Measurements from ENCODE around the gene VMAC.
"Not testable (repeated sequence)": the region's sequence is repeated elsewhere in the genome, so short reads cannot be mapped to it uniquely, and the experiment has no call there.

The VMAC gene

DNA sequence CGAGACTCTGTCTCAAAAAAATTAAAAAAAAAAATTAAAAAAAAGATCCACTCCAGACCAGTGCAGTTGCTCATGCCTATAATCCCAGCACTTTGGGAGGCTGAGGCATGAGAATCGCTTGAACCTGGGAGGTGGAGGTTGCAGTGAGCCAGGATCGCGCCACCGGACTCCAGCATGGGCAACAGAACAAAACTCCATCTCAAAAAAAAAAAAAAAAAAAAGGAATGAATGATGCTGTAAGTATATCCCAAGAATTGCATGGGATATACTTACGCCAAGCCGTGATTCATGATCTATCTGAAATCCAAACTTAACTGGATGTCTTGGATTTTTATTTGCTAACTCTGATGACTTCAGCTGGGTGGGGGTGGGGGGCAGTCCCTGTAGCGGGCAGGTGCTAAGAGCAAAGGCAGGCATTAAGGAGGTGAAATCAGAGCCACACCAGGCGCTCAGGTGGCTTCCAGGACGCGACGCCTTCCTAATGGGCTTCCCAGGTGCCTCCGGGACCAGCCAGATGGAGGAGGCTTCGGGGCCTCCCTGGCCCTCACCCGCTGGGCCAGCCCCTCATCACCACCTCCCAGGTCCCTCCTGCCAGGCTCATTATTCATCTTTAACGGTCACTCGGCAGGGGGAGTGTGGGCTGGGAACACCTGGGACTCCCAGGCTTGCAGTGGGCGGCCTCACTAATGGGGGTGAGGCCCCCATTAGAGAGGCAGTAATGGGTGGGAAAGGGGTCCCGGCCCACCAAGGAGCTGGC is 23.0 kb upstream of the VMAC start:
- TF ChIP-seq, protein P1, sequence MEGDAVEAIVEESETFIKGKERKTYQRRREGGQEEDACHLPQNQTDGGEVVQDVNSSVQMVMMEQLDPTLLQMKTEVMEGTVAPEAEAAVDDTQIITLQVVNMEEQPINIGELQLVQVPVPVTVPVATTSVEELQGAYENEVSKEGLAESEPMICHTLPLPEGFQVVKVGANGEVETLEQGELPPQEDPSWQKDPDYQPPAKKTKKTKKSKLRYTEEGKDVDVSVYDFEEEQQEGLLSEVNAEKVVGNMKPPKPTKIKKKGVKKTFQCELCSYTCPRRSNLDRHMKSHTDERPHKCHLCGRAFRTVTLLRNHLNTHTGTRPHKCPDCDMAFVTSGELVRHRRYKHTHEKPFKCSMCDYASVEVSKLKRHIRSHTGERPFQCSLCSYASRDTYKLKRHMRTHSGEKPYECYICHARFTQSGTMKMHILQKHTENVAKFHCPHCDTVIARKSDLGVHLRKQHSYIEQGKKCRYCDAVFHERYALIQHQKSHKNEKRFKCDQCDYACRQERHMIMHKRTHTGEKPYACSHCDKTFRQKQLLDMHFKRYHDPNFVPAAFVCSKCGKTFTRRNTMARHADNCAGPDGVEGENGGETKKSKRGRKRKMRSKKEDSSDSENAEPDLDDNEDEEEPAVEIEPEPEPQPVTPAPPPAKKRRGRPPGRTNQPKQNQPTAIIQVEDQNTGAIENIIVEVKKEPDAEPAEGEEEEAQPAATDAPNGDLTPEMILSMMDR (IDR thresholded peaks at IDR 0.05; ENCODE audit: low read depth, low read length), result no peak
- TF ChIP-seq EZH2phosphoT487 (IDR thresholded peaks at IDR 0.05; ENCODE audit: low read depth), result no peak
- peaks cover 16% of the 10 kb centered on the region for H3K27me3 ChIP-seq (ENCODE audit: low read depth, low read length)
- H3K79me2 ChIP-seq (ENCODE audit: low read length), result no peaks in the 10 kb centered on the region
- H3K4me2 ChIP-seq (ENCODE audit: low read length), result no peak overlapping the region
- no peak overlapping the region for H3K27ac ChIP-seq (ENCODE audit: low read length)
- H3K36me3 ChIP-seq (replicated peaks; ENCODE audit: low read depth, low read length), result no peaks in the 10 kb centered on the region
- H4K20me1 ChIP-seq (ENCODE audit: insufficient read depth, low read length), result no peaks in the 10 kb centered on the region
- H3K9ac ChIP-seq (ENCODE audit: low read length), result no peak overlapping the region
- H2AFZ ChIP-seq (ENCODE audit: low read depth, low read length), result no peak overlapping the region
- H3K4me3 ChIP-seq (ENCODE audit: low read length), result no peak overlapping the region
- peaks cover 5% of the 10 kb centered on the region; the same call in 1 of the 2 replicates for H3K4me1 ChIP-seq (ENCODE audit: low read length)
- no peaks in the 10 kb centered on the region for H3K9me3 ChIP-seq (ENCODE audit: insufficient read depth, low read length)

DNA sequence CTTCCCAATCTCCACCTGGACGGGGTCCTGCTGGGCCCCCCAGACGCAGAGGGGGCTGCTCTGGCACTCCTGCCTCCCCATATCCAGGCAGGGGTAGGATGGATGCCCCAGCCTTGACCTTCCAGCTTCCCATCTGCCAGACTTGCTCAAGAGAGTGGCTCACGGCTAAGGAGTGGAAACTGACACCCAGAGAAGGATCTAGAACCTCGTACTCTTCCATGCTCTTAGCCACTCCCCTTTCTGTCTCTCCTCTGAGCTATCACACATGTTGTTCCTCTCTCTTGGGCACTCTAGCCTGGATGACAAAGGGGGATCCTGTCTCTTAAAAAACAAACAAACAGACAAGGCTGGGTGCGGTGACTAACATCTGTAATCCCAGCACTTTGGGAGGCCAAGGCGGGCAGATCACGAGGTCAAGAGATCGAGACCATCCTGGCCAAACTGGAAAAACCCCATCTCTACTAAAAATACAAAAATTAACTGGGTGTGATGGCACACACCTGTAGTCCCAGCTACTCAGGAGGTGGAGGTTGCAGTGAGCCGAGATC is 22.2 kb upstream of the VMAC start:
- Histone ChIP-seq H3K9me3 (ENCODE audit: insufficient read depth, low read length) (no peaks in the 10 kb centered on the region), H3K9ac (ENCODE audit: low read length) (no peak overlapping the region), H4K20me1 (ENCODE audit: insufficient read depth, low read length) (no peaks in the 10 kb centered on the region), H3K4me3 (ENCODE audit: low read length) (no peak overlapping the region), H3K4me1 (ENCODE audit: low read length) (peaks cover 5% of the 10 kb centered on the region; the same call in 1 of the 2 replicates), H3K4me2 (ENCODE audit: low read length) (no peak overlapping the region), H3K27ac (ENCODE audit: low read length) (no peak overlapping the region), H2AFZ (ENCODE audit: low read depth, low read length) (no peak overlapping the region), H3K36me3 (replicated peaks; ENCODE audit: low read depth, low read length) (no peaks in the 10 kb centered on the region), H3K27me3 (ENCODE audit: low read depth, low read length) (peaks cover 16% of the 10 kb centered on the region), H3K79me2 (ENCODE audit: low read length) (no peaks in the 10 kb centered on the region)
- TF ChIP-seq, protein P1 (IDR thresholded peaks at IDR 0.05; ENCODE audit: low read depth, low read length), result no peak
- TF ChIP-seq EZH2phosphoT487 (IDR thresholded peaks at IDR 0.05; ENCODE audit: low read depth), result no peak

DNA sequence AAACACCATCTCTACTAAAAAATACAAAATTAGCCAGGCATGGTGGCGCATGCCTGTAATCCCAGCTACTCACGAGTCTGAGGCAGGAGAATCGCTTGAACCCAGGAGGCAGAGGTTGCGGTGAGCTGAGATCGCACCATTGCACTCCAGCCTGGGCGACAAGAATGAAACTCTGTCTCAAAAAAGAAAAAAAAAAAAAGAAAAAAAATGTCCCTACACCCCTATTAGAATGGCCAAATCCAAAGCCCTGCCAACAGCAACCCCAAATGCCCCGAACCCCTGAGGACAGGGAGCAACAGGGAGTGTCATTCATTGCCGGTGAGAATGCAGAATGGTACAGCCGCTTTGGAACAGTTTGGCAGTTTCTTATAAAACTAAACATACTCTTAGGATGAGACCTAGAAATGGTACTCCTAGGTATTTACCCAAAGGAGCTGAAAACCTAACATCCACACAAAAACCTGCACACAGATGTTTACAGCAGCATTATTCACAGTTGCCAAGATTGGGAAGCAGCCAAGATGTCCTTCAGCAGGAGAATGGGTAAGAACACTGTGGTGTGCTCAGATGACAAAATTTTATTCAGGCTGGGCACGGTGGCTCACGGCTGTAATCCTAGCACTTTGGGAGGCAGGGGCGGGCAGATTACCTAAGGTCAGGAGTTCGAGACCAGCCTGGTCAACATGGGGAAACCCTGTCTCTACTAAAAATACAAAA is 21.4 kb upstream of the VMAC start:
- H3K9ac ChIP-seq (ENCODE audit: low read length); H3K4me2 ChIP-seq (ENCODE audit: low read length); H3K4me3 ChIP-seq (ENCODE audit: low read length); H2AFZ ChIP-seq (ENCODE audit: low read depth, low read length); H4K20me1 ChIP-seq (ENCODE audit: insufficient read depth, low read length); H3K9me3 ChIP-seq (ENCODE audit: insufficient read depth, low read length); H3K36me3 ChIP-seq (replicated peaks; ENCODE audit: low read depth, low read length); H3K4me1 ChIP-seq (ENCODE audit: low read length); H3K27ac ChIP-seq (ENCODE audit: low read length); H3K79me2 ChIP-seq (ENCODE audit: low read length): not testable (repeated sequence)
- H3K27me3 ChIP-seq (ENCODE audit: low read depth, low read length), result peaks cover 16% of the 10 kb centered on the region

DNA sequence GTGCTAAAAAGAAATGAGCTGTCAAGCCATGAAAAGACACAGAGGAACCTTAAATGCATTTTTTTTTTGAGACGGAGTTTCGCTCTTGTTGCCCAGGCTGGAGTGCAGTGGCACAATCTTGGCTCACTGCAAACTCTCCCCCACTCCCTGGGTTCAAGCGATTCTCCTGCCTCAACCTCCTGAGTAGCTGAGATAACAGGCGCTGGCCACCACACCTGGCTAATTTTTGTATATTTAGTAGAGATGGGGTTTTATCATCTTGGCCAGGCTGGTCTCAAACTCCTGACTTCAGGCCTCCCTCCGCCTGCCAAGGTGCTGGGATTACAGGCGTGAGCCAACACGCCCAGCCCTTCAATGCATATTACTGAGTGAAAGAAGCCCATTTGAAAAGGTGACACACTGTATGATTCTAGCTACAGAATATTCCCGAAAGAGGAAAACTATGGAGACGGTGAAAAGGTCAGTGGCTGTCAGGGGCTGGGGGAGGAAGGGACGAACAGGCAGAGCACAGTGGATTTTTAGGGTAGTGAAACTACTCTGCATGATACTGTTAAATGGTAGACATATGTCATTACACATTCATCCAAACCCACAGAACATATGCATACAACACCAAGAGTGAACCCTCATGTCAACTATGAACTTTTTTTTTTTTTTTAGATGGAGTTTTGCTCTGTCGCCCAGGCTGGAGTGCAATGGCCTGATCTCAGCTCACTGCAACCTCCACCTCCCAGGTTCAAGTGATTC is 20.4 kb upstream of the VMAC start:
- not testable (repeated sequence) for H3K4me1 ChIP-seq (ENCODE audit: low read length); H3K9ac ChIP-seq (ENCODE audit: low read length); H3K4me3 ChIP-seq (ENCODE audit: low read length)

More for the DNA sequence above, 20.4 kb upstream of the VMAC start:
- H4K20me1 ChIP-seq (ENCODE audit: insufficient read depth, low read length); H3K79me2 ChIP-seq (ENCODE audit: low read length); H3K9me3 ChIP-seq (ENCODE audit: insufficient read depth, low read length); H2AFZ ChIP-seq (ENCODE audit: low read depth, low read length); H3K4me2 ChIP-seq (ENCODE audit: low read length); H3K27ac ChIP-seq (ENCODE audit: low read length); H3K36me3 ChIP-seq (replicated peaks; ENCODE audit: low read depth, low read length): not testable (repeated sequence)
- H3K27me3 ChIP-seq (ENCODE audit: low read depth, low read length), result peaks cover 16% of the 10 kb centered on the region

Measured in OCI-LY3 (cell line).